ENCODE data around the gene ALG11. TPM values are rescaled to one million over a fixed set of nuclear protein-coding genes. Genes with fewer than 3 reads are reported as not detected.
A peak's percentile ranks its signal among the peaks of the same experiment; 100 is the strongest.

The ALG11 gene
- total RNA-seq, 6 experiments from 2014 or later, result 8.8 to 23.0 (median 15.4) TPM

- TF ChIP-seq POLR2A (IDR thresholded peaks at IDR 0.05), result no peak
- no peak for TF ChIP-seq CTCF (IDR thresholded peaks at IDR 0.05)
- Histone ChIP-seq H3K4me3 (no peak overlapping the region), H3K27me3 (no peaks in the 10 kb centered on the region), H3K36me3 (no peaks in the 10 kb centered on the region), H3K9me3 (no peaks in the 10 kb centered on the region), H3K27ac (no peak overlapping the region), H3K4me1 (peaks cover 0 to 21% (median 5%) of the 10 kb centered on the region in 4 donors)
- ATAC-seq (peak in 1 of 4 donors; percentile 9), DNase-seq (no peak)
- 65% methylated on average over 8 of the region's 8 CpGs for WGBS (ENCODE audit: insufficient coverage, low coverage, low lambda C conversion rate, missing lambda C conversion rate)
- intact Hi-C loops (cut with DNase I), result loop anchor here in 1 of 2 donors (10.0 kb wide), 1 partner anchor 118 kb away; the partner anchor contains the start of gene NEK5
Observed at GRCh38 chr13:52006523-52007245, 5.5 kb upstream of the ALG11 start.

DNA sequence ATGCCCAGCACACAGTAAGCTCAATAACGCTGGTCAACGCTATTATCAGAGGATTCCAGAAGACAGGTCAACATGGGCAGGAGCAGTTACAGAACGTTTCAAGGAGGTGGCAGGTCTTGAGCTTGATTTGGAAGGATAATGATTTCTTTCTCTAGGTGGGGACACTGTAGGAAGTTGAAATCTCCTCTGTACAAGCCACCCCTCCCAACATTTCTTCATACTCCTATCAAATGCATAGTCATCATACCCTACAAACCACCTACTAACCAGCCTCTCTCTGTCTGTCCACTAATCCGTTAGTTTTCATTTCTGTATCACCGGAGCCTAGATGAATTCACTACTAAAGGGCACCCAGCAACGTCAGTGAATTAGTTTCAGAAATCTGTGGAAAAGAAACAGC is 2.3 kb upstream of the ALG11 start:
- no peak for DNase-seq
- Histone ChIP-seq H3K4me1 (peaks cover 0 to 31% (median 9%) of the 10 kb centered on the region in 4 donors), H3K36me3 (no peaks in the 10 kb centered on the region), H3K27ac (no peak overlapping the region), H3K9me3 (no peaks in the 10 kb centered on the region), H3K27me3 (no peaks in the 10 kb centered on the region), H3K4me3 (peak overlapping the region in 2 of 3 donors; percentile 92 to 94)
- no peak for TF ChIP-seq POLR2A (IDR thresholded peaks at IDR 0.05)
- no peak for TF ChIP-seq CTCF (IDR thresholded peaks at IDR 0.05)
- ATAC-seq, result no peak
- WGBS (ENCODE audit: insufficient coverage, low coverage, low lambda C conversion rate, missing lambda C conversion rate), result 33% methylated on average over 5 of the region's 6 CpGs
- intact Hi-C loops (cut with DNase I), result loop anchor here in 1 of 2 donors (10.0 kb wide), 1 partner anchor 115 kb away; the partner anchor contains the start of gene NEK5

DNA sequence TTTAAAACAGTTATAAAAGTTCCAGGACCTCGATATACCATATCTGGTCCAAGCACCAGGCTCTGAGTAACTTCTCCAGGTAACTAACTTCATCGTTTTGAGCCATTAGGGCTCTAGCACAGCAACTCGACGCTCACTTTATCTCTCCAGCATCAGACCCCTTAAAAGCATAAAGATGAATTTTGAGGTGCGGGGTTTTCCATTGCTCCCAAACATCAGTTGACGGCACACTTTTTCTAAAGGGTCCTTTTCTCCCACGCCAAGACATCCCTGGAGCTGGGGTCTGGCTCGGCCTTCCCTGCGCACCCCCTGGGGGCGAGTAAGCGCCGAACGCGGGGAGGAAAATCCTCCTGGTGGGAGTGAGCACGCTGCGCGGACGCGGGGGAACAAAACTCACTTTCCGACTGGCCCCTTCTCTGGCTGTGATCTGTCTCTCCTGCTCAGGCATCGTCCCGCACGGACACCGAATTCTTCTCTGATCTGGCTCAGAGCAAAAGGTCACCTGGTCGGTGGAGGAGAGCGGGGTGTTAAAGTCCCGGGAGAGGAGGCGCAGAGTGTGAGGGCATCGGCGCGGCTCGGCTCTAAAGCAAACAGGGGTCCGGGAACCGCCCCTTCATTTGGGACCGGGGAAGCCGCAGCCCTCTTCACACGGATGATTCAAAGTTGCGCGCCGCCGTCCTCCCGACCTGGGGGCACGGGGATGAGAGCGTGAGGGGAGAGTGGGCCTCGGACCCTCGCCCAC is 1.1 kb upstream of the ALG11 start, which contains the start of gene ATP7B:
Gene ATP7B (minus strand): TSS at position 561 of the 742 bp plus-strand sequence. CDS start 113 bp downstream, at position 448.
- Histone ChIP-seq H3K9me3 (no peaks in the 10 kb centered on the region), H3K36me3 (no peaks in the 10 kb centered on the region), H3K4me3 (peak within 1 kb of the TSS; percentile 92 to 94 (median 93)), H3K27me3 (no peaks in the 10 kb centered on the region), H3K27ac (peak within 1 kb of the TSS; percentile 73 to 80 (median 78)), H3K4me1 (peaks cover 0 to 31% (median 9%) of the 10 kb centered on the region in 4 donors)
- DNase-seq (peak; percentile 53 to 67 (median 65)), ATAC-seq (peak; percentile 30 to 60 (median 51))
- WGBS (ENCODE audit: insufficient coverage, low coverage, low lambda C conversion rate, missing lambda C conversion rate), result 3% methylated on average over 18 of the region's 46 CpGs
- no peak for TF ChIP-seq CTCF (IDR thresholded peaks at IDR 0.05)
- no peak for TF ChIP-seq POLR2A (IDR thresholded peaks at IDR 0.05)
- intact Hi-C loops (cut with DNase I), result no loop called here

DNA sequence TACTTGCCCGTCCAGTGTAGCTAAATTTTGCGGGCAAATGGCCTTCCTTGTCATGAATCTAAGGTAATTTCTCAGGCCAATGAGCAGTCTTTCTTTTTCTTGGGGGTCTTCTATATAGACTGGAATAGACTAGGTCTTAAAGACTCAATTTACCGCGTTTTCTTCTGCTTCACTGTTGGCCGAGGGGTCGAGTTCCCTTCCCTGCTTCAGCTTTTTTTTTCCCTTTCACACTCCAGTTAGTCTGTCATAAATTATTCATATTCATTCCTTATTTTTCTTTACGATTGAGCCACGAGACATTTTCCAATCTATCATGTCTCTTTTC is 276 bp downstream of the ALG11 start:
- ATAC-seq (no peak), DNase-seq (no peak)
- Histone ChIP-seq H3K27ac (peak overlapping the region in 1 of 3 donors; percentile 42), H3K4me3 (peak overlapping the region; percentile 92 to 94 (median 93)), H3K4me1 (peaks cover 0 to 19% (median 4%) of the 10 kb centered on the region in 4 donors), H3K9me3 (no peaks in the 10 kb centered on the region), H3K36me3 (no peaks in the 10 kb centered on the region), H3K27me3 (no peaks in the 10 kb centered on the region)
- TF ChIP-seq CTCF (IDR thresholded peaks at IDR 0.05) (no peak), POLR2A (IDR thresholded peaks at IDR 0.05) (no peak)
- intact Hi-C loops (cut with DNase I), result no loop called here
- 0% methylated on average over 7 of the region's 8 CpGs for WGBS (ENCODE audit: insufficient coverage, low coverage, low lambda C conversion rate, missing lambda C conversion rate)

All from right lobe of liver (tissue), 6 donors.